Colon (tissue), 2 donors: ENCODE results near the gene FBL.
"Not testable (repeated sequence)": the region's sequence is repeated elsewhere in the genome, so short reads cannot be mapped to it uniquely, and the experiment has no call there.

Experiments
- FAIRE-seq: peaks from 2 replicates; lab custom pipeline; 2012; peaks lifted over from hg19 to GRCh38; lab: Jason Lieb, UNC
- donor health status: control.
- donor health status: control.

Gene FBL

DNA sequence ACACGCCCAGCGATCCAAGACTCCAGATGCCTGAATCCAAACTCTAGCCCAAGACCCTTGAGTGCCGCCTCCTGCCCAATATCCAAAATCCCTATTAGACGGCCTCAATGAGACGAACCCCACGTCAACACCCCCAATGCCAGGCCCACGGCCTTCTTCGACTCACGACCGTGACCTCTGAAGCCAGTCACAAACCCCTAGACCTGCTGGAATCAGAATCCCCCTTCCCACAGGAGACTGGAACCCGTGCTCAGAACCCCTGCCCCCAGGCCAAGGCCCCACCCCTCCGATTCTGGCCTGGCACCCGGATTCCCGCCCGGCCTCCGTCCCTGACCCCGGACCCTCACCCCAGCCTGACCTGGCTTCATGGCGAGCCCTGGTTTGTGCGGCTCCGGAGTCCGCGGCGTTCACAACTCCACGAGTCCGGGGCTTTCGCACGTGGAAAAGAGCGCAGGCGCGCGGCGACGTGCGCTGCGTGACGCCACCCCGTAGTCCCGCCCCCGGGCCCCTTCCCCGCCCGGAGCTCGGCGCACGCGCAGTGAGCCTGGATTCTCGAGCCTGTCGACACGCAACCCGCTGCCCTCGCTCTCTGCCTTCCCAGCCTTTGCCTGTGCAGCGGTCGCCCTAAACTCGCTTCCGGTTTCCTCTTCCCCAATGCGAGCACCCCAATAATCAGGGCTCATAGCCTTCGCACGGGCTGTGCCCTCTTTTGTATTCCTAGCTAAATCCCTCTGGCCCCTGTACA is at the start of gene FBL:
FBL (minus strand) TSS at position 447 of the 745 bp plus-strand sequence; CDS start at position 368, 79 bp downstream.
- no peak for FAIRE-seq

- not testable (repeated sequence) for FAIRE-seq
Measured at GRCh38 chr19:39895096-39895495, 48.9 kb upstream of the FBL start.

DNA sequence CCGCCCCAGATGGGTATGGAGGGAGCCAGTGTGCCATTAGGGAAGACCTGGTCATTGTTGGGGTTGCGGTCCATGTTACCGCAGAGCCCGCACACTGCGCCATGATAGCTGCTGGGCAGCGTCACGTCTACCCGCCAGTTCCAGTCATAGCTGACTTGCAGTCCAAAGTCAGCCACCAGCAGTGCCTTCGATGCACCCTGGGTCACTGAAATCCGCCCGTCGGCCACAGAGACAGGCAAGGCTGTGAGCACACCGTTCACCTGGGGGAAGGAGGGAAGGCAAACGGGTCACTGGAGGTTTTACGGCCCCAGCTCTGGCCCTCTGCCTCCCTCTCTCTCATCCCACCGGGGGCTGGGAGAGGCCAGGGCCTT is 48.0 kb upstream of the FBL start:
- not testable (repeated sequence) for FAIRE-seq

- FAIRE-seq = not testable (repeated sequence)
Measured at GRCh38 chr19:39893366-39894235, 47.4 kb upstream of the FBL start.

- FAIRE-seq = not testable (repeated sequence)
Measured at GRCh38 chr19:39892506-39892902, 46.3 kb upstream of the FBL start.

- not testable (repeated sequence) for FAIRE-seq
Measured at GRCh38 chr19:39891660-39892505, 45.7 kb upstream of the FBL start.

DNA sequence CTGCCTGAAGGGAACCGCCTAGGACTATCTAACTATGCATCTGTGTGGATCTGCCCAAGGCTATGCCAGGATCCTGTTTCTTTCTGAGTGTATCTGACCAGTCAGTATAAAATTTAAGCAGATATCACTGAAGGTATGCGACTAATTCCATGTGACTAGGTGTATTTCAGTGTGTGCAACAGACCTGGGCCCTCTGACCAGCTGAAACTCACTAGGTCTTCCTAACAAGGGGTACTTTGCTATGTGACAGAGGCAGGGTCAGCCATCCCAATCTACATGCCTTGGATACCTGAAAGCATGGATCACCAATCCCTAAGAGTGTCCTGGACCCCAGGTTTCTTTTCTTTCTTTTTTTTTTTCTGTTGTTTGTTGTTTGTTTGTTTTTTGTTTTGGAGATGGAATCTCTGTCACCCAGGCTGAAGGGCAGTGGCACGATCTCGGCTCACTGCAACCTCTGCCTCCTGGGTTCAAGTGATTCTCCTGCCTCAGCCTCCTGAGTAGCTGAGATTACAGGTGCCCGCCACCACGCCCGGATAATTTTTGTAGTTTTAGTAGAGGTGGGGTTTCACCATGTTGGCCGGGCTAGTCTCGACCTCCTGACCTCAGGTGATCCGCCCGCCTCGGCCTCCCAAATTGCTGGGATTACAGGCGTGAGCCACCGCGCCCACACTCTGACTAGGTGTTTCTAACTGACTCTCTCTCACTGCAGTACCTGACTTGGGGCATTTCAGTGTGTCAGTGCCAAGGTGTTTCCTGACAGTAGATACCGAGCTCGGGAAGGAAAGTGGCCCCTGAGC is 44.8 kb upstream of the FBL start:
- FAIRE-seq = no peak

DNA sequence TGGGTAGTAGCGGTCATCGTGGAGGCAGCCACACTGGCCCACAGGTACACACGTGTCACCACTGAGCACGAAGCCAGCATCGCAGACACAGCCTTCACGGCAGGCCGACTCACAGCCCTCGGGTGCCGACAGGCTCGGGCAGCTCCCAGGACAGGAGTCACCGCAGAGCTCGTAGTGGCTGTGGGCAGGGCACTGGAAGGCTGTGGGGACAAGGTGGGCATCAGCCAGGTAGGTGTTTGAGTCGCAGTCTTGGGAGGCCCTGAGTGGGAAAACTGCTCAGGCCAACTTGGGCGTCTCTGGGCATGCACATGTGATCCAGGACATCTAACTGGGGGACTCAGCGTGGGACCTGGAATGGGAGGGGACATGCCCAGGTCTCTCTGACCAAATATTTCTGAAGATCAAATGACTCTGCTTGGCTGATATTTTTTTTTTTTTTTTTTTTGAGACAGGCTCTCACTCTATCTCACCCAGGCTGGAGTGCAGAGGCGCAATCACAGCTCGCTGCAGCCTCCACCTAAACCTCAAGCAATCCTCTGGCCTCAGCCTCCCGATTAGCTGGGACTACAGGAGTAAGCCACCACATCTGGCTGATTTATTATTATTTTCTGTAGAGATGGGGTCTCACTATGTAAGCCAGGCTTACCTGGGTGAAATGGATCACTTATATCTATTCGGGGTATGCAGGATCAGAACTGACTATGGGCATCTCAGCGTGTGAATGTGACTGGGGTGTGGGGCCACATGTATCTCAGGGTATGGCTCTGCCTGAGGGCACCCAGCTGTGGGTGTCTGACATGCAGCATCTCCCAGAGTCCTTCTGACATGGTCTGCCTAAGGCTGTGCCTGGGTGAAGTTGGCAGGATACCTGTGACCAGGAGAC is 43.9 kb upstream of the FBL start:
- FAIRE-seq = not testable (repeated sequence)

DNA sequence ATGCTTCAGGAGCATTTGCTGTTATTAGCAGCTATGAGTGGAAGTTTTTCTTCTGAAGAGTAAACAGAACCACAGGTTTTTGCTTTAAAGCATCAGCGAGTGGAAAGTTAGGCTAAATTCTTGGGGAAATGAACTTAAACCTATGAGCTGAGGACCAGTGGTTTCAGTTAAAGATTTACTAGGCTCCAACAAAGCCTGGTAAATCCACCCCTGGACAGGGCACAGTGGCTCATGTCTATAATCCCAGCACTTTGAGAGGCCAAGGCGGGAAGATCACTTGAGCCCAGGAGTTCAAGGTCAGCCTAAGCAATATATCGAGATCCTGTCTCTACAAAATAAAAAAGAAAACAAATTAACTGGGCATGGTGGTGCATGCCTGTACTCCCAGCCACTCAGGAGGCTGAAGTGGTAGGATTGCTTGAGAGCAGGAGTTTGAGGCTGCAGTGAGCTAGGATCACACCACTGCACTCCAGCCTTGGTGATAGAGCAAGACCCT is 41.3 kb upstream of the FBL start:
- FAIRE-seq = not testable (repeated sequence)

DNA sequence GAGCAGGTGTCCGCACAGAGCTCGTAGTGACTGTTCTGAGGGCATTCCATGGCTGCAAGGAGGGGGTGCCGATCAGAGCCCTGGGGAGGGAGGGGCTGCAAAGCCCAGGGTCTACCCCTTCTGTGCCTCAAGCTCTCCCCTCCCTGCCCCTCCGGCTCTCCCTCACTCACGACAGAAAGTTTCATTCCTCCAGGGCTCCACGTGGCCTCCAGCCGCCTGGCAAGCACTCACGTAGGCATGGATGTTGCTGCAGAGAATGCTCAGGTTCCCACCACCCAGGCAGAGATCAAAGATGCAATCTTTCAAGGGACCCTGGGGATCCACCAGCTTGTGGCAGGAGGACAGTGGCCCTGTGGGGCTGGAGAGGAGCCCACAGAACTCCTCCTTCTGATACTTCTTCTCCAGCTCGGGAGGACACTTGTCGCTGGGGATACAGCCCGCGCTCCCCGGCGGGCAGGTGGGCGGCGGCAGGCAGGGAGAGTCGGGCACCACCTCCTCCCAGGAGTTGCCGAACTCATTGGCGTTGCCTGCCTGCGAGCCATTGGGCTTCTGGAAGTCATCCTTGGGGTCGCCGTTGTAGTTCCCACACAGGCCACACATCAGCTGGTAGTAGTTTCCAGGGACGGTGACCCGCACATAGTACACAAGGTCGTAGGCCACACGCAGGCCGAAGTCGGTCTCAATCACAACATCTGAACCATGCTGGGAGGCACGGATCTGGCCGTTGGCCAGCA is 39.8 kb upstream of the FBL start:
- not testable (repeated sequence) for FAIRE-seq

- not testable (repeated sequence) for FAIRE-seq
Measured at GRCh38 chr19:39884721-39885120, 38.5 kb upstream of the FBL start.

- not testable (repeated sequence) for FAIRE-seq
Measured at GRCh38 chr19:39882645-39883044, 36.5 kb upstream of the FBL start.

- FAIRE-seq = not testable (repeated sequence)
Measured at GRCh38 chr19:39881495-39882110, 35.4 kb upstream of the FBL start.

- FAIRE-seq = not testable (repeated sequence)
Measured at GRCh38 chr19:39880241-39880640, 34.1 kb upstream of the FBL start.

- FAIRE-seq = not testable (repeated sequence)
Measured at GRCh38 chr19:39879796-39880195, 33.6 kb upstream of the FBL start.

- not testable (repeated sequence) for FAIRE-seq
Measured at GRCh38 chr19:39878866-39879265, 32.7 kb upstream of the FBL start.

DNA sequence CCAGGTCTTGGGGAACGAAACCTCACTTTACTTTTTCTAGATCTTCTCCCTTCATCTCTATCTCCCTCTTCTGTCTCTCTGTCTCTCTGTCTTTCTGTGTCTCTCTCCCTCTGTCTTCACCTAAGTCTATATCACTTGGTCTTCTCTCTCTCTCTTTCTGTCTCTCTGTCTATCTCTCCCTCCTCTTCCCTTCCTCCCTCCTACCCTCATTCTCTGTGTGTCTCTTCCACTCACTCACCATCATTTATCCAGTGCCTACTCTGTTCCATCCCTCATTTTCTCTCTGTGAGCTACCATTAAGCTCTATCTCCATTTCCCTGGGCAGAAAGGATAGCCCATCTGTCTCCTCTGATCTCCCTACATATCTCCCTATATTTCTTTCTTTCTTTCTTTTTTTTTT is 32.2 kb upstream of the FBL start:
- FAIRE-seq = no peak

- not testable (repeated sequence) for FAIRE-seq
Measured at GRCh38 chr19:39877982-39878381, 31.8 kb upstream of the FBL start.

- not testable (repeated sequence) for FAIRE-seq
Measured at GRCh38 chr19:39877488-39877887, 31.3 kb upstream of the FBL start.
